G401 (cell line): ENCODE measurements around the gene PATZ1. TPM values are rescaled to one million over a fixed set of nuclear protein-coding genes. Genes with fewer than 3 reads are reported as not detected.

Source experiments
- DNase-seq: peaks from one replicate; pipeline ENCODE4 v3.0.0-alpha.2; 2015; ENCODE audit warnings: low spot score
- in situ Hi-C: cut with HindIII; loops from 2 replicates; pipeline ENCODE4 v1.10.0; 2016; ENCODE audit warnings: low sequenced_read_pairs, mixed read lengths
- total RNA-seq: library from RNA; depleted of rRNA; stranded (reverse); fragments of >200 nt; shearing (Covaris generic); gene quantifications from 2 replicates; pipeline ENCODE4 v1.2.3, GENCODE V29; 2014; rRNA removed

PATZ1 gene
- total RNA-seq, 1 experiment from 2014 or later, result 30.8 TPM

- no peak for DNase-seq
- in situ Hi-C loops, result no loop called here
These were observed 58.2 kb downstream of the PATZ1 start for GRCh38 chr22:31287818-31288495.

- DNase-seq, result no peak
- in situ Hi-C loops, result no loop called here
These were observed 59.5 kb downstream of the PATZ1 start for GRCh38 chr22:31286360-31287255.

DNA sequence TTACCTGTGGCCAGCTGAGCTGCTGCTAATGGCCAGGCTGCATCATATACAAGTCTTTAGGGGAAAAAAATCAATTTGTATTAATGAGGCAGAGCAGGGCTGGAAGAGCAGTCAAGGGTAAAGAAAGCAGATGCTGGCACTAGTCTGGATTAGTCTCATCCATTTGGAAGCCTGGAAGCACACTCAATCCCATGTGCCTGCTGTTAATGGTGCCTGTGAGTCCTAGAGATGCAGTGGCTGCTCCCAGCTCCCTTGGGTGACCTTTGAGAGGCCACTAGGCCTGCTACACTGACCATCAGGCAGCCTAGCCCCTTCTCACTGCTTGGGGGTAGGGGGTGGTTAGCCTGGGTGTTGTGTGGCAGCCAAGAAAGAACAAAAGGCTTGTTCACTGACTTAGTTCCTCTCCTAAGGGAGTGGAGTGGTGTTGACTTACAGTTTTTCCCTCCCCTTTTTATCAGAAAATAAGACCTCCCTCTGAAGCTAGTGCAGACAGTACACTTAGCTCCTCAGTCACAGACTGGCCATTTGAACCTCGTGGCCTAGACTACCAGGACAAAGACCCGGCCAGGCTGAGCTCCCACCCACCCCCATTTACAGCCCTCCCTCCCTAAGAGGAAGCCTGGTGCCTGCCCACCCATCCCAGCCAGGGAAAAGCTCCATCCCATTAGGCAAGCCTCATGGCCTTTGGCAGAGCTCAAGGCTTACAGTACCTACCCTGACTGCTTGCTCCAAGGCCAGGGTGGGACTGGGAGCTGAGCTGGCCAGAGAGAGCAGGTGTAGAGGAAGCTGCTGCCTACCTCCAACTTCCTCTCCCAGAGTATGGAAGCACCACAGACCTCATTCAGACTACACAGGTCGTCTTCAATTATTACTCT is 61.6 kb downstream of the PATZ1 start:
- no peak for DNase-seq
- in situ Hi-C loops, result no loop called here

GRCh38 chr22:31282748-31283468 is 63.2 kb downstream of the PATZ1 start:
- DNase-seq, result no peak
- in situ Hi-C loops, result no loop called here

- DNase-seq, result peak; percentile 43
- in situ Hi-C loops, result no loop called here
These were observed 64.4 kb downstream of the PATZ1 start for GRCh38 chr22:31281733-31282132.

GRCh38 chr22:31279821-31280505 is 66.2 kb downstream of the PATZ1 start:
- in situ Hi-C loops, result no loop called here
- no peak for DNase-seq

GRCh38 chr22:31279327-31279669 is 66.8 kb downstream of the PATZ1 start:
- in situ Hi-C loops, result no loop called here
- no peak for DNase-seq

- no peak for DNase-seq
- in situ Hi-C loops, result no loop called here
These were observed 67.4 kb downstream of the PATZ1 start for GRCh38 chr22:31278626-31279326.

- in situ Hi-C loops, result no loop called here
- DNase-seq, result no peak
These were observed 68.0 kb downstream of the PATZ1 start for GRCh38 chr22:31278151-31278621.

GRCh38 chr22:31277741-31278140 is 68.4 kb downstream of the PATZ1 start:
- in situ Hi-C loops, result no loop called here
- no peak for DNase-seq

DNA sequence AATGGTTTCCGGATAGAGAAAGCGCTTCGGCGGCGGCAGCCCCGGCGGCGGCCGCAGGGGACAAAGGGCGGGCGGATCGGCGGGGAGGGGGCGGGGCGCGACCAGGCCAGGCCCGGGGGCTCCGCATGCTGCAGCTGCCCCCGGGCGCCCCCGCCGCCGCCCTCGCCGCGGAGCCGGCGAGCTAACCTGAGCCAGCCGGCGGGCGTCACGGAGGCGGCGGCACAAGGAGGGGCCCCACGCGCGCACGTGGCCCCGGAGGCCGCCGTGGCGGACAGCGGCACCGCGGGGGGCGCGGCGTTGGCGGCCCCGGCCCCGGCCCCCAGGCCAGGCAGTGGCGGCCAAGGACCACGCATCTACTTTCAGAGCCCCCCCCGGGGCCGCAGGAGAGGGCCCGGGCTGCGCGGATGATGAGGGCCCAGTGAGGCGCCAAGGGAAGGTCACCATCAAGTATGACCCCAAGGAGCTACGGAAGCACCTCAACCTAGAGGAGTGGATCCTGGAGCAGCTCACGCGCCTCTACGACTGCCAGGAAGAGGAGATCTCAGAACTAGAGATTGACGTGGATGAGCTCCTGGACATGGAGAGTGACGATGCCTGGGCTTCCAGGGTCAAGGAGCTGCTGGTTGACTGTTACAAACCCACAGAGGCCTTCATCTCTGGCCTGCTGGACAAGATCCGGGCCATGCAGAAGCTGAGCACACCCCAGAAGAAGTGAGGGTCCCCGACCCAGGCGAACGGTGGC is 69.5 kb downstream of the PATZ1 start:
- DNase-seq, result no peak
- in situ Hi-C loops, result no loop called here

Other genes starting within 250 kb of the PATZ1 start
- 55.1 and 115 TPM in 2 replicates for gene SELENOM, start 238.8 kb downstream of the PATZ1 start, total RNA-seq
- 0.74 and 3.0 TPM in 2 replicates for gene INPP5J, start 223.4 kb downstream of the PATZ1 start, total RNA-seq
- 4.4 and 4.9 TPM in 2 replicates for gene PLA2G3, start 205.8 kb downstream of the PATZ1 start, total RNA-seq
- gene RNF185, start 186.2 kb downstream of the PATZ1 start, total RNA-seq, result 45.7 and 54.8 TPM in 2 replicates
- 49.9 and 58.0 TPM in 2 replicates for gene LIMK2, start 134.0 kb downstream of the PATZ1 start, total RNA-seq
- 9.3 and 12.5 TPM in 2 replicates for gene PIK3IP1, start 53.9 kb downstream of the PATZ1 start, total RNA-seq
- gene DRG1, start 53.3 kb upstream of the PATZ1 start, total RNA-seq, result 31.8 and 69.1 TPM in 2 replicates
- gene EIF4ENIF1, start 143.5 kb upstream of the PATZ1 start, total RNA-seq, result 10.2 and 16.8 TPM in 2 replicates
- gene SFI1, start 150.2 kb upstream of the PATZ1 start, total RNA-seq, result 17.0 and 43.8 TPM in 2 replicates